GM21528 (cell line): ENCODE data around the gene ADSS1.

Experiments used
- ATAC-seq: cut with Tn5 transposase; IDR thresholded peaks from one replicate; pipeline ENCODE4 v1.9.1; 2021; ENCODE audit warnings: mild to moderate bottlenecking, moderate library complexity; ENCODE audit not compliant: unreplicated experiment, low FRiP score

The ADSS1 gene

DNA sequence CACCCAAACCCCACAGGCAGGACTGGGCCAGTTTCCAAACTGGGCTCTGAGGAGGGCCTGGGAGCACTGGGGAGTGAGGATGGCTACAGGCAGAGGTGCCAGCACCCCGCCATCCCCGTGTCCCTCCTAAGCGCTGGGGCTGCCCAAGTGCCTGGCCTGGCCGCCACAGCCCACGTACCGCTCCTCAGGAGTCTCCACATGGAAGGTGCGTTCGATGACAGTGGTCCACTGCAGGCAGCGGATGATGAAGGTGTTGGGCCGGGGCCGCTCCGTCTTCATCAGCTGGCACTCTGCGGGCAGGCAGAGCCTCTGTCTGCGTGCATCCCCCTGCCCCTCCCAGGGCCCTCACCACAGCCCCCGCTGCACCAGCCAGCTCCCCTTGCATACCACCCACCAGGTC is 52.5 kb downstream of the ADSS1 start:
- ATAC-seq, result no peak

DNA sequence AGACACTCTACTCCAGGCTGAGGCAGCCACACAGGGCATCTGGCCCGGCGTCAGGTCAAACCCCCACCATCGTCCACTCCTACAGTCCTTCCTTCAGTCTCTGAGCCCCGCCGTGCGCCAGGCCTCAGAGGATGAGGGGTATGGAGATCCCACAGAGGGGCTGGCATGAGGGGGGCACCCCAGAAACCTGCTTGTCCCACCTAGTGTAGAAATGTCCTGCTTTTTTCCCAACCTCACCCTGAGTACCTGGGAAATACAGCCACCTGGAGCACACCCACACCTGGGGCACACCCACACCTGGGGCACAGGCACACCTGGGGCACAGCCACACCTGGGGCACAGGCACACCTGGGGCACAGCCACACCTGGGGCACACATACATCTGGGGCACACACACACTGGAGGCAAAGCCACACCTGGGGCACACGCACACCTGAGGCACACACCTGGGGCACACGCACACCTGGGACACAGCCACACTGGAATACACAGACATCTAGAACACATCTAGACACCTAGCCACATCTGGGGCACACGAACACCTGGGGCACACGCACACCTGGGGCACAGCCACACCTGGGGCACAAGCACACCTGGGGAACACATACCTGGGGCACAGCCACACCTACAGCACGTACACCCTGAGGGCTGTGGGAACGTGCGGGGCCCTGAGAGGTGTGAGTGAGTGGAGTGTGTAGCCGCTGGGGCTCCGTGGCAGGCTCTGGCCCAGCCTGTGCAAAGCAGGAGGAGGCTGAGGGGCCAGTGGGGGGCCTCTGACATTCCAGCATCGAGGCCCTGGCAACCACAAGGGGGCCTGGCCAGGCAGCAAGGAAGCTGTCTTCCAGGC is 53.2 kb downstream of the ADSS1 start:
- no peak for ATAC-seq

DNA sequence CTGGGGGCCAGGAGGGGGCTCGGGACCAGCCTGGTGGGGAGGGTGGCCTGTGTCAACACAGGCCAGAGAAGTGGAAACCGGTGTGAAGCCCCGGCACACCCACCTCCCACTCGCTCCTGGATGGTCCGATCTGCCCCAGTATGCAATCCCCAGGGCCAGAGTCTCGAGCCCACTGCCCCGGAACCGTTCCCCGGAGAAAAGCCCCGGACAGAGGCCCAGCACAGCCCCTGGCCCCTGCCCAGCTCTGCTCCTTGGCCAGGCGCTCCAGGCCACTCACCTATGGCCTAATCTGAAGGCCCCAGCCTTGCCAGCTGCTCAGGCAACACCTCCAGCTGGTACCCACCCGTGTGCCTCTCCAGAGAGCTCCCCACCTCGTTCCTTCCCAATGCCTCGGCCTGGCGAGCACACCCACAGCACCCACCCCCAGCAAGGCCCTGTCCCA is 53.8 kb downstream of the ADSS1 start:
- no peak for ATAC-seq

DNA sequence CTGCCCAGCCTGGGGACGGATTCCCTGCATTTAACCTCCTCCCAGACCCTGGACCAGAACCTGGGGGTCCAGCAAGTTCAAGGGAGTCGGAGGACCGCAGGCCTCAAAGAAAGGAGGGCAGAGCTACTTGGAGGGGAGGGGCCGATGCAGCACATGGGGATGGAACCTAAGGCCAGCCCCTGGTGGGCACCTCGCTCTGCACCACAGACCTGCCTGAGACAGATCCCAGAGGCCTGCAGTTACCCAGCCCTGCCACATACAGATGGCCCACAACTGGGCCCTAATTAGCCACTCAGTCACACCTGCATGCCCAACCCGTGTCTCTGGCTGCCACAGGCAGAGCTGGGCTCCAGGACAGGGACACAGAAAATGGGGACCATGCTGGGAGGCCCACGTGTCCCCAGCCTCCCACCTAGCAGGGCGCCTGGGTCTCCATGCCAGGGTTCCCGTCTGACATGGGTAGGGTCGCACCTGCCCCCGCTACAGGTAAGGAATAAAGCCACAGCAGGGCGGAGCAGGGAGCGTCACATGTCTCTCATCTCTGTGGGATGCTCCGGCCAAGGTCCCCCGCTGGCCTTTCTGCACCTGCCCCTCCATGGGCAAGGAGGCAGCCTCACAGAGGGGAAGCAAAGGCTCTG is 54.8 kb downstream of the ADSS1 start:
- ATAC-seq, result no peak

DNA sequence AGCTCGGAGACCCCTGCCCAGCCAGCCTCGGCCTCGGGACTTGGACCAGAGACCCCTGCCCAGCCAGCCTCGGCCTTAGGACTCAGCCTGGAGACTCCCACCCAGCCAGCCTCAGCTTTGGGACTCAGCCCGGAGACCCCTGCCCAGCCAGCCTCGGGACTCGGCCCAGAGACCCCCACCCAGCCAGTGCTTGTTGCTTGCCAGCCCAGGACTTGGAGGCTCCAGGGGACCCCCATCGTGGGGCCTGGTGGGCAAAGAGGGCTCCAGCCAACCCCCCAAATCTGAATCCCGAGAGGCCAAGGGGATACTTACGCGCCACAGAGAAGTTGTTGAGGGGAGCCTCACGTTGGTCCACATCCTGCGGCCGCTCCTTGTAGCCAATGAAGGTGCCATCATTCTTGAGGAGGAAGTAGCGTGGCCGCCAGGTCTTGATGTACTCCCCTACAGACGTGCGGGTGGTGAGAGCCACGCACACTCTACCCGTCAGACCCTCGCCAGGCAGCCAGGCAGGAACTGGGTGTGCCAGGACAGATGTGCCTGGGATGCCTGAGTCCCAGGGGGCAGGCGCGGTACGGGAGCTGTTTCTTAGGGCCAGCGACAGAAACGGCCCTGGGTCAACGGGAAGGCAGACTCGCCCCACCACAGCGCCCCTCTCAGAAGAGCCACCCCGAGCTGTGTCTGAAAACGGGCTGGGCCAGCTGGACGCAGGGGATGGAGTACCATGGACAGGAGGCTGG is 55.9 kb downstream of the ADSS1 start:
- ATAC-seq, result no peak

DNA sequence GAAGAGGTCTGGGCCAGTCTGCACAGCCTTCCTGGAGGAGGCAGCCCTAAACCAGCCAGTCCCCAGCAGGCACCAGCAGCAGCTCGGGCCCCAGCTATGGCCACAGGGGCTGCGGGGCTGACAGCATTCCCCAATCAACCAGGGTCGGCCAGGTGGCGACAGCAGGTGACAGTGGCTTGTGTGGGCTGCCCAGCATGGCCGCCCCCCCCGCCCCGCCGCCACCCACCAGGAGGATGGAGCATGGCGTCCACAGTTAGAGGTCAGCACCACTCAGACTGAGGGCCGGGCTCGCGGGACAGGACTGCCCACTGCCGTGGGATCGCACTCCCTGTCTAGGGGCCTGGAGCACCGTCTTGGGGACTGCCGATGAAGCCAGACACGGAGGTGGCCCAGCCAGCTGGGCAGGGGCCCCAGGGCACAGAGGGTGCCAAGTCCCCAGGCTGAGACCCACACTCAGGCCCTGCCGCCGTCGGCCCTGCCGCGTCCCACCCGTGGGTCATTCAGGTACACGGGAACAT is 56.5 kb downstream of the ADSS1 start:
- ATAC-seq, result no peak

DNA sequence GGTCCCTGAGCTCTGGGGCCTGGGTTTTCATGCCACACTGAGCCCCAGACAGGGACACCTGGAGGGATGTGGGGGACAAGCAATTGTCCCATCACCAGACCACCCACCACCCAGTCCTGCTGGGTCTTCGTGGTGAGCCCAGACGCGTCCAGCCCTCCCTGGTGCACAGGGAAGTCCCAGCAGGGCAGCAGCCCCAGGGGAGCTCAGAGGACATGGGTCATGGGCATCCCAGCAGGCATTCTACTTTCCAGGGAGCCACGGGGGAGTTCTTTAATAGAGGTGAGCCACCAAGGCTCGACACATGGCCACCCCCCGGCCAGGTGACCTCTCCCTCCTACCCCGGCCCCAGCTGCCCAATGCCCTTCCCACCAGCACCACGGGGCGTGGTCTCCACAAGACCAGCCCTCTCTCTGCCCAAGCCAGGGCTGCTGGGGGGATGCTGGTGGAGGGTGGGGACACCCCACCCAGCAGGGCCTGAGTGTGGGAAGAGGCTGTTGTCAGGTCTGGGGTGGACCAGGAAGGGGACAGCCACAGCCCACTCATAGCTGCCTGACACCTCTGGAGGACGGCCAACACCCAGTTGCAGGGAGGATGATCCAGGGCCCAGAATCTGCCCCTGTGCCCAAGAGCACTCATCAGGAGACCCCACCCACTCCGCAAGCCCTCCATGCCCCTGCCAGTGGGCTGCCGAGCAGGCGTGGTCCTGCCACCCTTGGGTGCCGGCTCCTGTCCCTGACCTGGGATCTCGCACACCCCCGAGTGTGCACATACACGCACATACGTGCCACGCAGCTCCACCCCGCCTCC is 57.4 kb downstream of the ADSS1 start:
- ATAC-seq, result no peak

DNA sequence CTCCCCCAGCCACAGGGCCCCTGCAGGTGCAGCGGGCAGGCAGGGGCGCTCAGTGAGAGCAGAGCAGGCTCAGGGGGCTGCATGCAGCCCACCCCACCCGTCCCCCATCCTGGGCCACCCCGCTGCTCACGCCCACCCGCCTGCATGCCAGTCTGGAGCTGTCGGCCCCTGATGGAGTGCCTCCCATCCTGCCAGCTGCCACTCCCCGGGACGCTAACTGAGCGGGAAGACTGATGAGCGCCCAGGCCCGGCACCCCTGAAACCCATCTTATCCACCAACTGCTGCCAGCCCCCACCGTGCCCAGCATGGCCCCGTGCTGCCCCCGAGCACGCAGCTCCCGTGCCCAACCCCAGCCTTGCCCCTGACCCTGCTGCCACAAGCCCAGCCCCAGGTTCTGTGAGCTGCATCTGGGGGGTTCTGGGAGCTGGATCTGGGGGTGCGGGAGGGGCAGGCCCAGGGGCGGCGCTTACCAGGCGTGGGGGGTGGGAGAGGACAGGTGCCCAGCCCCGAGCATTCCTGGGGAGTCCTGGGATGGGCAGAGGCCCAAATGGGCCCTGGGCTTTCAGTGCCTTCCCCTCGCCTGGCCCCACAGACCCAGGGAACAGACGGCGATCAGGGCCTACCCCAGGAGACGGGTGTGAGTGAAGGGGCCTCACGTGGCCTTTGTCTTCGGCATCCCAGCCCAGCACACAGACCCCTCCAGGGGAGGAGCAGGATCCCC is 58.2 kb downstream of the ADSS1 start:
- no peak for ATAC-seq

DNA sequence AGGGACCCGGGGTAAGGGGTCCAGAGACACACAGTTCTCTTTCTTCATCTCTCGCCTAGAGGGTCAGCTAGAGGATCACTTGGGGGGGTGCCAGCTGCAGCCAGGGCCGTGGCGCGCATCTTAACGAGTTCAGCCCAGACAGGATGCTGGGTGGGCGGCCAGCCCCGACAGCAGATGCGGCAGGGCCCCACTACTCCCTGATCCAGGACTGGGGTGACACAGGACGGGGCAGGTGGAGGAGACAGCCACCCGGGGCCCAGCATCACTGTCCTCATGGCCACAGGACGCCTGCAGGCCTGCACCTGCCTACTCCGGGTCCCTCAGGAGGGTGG is 58.7 kb downstream of the ADSS1 start:
- ATAC-seq, result no peak

DNA sequence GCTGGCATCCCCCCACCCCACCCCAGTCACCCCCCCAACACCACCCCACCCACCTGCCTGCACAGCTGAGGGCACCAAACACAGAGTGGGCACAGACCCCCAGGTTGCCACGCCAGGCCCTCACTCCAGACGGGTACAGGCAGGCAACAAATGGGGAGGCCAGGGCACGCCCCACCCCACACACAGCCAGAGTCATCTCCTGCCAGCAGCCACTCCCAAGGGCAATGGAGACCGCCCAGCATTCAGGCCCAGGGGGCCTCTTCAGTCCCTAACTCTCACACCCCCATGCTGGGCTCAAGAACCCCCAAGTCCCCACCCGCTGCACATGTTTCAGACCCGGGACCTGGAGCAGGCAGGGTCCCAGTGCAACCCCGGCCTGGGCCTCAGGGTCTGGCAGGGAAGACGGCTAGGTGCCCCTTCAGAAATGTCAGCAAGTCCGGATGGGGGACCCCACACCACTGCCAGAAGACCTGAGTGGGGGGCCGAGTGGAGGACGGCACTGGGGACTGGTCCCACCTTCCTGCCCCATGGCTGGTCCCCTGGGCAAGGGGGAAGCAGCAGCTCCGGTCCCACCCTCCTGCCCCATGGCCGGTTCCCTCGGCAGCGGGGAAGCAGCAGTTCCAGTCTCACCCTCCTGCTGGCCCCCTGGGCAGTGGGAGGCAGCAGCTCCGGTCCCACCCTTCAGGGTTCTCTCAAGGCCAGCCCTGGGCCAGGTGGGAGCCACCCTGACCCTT is 59.6 kb downstream of the ADSS1 start:
- no peak for ATAC-seq

DNA sequence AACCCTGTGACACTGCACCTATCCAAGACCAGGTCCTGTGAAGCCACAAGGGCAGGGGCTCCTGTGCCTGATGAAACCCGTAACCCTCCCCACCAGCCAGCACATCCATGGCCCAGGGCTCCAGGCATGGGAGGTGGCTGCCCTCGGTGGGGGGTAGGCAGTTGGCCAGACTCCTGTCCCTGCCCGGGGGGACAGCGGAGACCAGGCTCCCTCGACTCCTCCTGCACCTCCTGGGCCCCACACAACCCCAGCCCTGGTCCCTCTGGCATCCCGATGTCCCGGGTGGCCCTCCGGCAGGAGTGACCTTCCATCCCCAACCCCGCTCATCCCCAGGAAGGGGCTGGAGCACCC is 60.2 kb downstream of the ADSS1 start:
- ATAC-seq, result no peak

DNA sequence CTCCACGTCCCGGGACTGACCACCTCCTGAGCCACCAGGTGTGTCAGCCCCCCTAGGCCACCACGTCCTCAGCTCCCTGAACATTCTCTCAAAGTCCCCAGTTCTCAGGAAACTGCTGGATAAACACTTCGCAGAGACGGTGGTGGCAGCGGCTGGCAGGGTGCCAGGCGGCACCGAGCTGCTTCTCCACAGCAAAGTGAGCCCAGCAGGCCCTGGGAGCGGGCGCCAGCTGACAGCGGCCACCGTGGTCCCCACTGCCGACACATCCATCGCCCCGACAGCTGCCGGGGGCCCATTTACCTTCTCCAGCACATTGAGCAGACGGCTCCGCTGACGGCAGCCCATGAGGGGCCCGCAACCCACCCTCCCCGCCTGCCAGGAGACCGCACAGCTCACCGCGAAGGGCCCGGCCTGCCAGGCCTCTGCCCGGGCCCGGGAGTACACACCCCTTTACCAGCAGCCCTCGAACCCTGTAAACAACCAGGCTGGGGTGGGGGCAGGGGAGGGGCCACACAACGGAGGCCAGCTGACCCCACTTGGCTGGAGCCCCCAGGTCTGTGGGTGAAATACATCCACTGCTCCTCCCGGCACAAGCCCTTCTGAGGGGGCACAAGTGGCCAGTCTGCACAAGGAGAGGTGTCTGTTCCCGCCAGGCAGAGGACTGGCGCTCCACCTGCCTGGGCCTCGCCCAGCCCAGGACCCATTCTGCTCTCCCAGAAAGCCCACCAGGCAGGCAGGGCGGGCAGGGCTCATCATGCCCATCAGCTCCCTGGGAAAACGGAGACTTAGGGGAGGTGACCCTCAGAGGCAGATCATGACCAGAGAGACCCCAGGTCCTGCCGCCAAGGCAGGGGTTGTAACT is 61.0 kb downstream of the ADSS1 start:
- no peak for ATAC-seq

DNA sequence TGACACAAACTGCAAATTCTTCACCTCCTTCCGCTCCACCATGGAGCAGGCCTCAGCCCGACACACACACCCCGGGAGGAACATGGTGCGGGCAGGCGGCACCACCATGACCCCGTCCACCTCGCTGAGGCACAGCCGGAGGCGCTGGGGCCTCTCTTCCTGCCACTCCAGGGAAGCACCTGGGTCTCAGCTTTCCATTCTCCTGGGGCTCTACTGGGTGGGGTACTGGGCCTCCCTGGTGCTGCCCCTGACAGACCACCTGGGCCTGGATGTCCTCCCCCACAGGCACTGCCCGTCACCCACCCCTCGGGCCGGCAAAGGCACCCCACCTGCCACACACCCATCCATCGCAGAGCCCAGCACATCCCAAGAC is 61.7 kb downstream of the ADSS1 start:
- ATAC-seq, result no peak

DNA sequence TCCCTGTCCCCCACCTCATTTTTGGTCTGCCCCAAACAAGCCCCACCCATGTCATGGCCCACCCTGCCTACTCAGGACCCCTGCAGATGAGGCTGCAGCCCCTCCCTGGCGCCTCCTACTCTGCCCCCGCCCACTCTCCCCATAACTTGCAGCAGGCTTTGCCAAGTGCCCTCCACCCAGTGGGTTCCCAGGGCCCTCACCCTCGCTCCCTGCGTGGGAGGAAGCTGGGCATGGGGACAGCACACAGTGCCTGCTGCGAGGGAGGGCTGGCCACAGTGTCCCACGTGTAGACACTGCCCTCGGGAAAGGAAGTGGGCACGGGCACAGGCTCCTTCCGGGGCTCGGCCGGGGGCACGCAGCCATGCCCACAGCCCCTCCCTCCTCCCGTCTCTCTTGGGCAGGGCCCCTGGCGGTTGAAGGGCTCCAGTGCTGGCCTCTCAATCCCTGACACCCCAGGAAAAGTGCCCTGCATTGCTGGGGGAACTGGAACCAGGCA is 62.1 kb downstream of the ADSS1 start:
- ATAC-seq, result no peak

DNA sequence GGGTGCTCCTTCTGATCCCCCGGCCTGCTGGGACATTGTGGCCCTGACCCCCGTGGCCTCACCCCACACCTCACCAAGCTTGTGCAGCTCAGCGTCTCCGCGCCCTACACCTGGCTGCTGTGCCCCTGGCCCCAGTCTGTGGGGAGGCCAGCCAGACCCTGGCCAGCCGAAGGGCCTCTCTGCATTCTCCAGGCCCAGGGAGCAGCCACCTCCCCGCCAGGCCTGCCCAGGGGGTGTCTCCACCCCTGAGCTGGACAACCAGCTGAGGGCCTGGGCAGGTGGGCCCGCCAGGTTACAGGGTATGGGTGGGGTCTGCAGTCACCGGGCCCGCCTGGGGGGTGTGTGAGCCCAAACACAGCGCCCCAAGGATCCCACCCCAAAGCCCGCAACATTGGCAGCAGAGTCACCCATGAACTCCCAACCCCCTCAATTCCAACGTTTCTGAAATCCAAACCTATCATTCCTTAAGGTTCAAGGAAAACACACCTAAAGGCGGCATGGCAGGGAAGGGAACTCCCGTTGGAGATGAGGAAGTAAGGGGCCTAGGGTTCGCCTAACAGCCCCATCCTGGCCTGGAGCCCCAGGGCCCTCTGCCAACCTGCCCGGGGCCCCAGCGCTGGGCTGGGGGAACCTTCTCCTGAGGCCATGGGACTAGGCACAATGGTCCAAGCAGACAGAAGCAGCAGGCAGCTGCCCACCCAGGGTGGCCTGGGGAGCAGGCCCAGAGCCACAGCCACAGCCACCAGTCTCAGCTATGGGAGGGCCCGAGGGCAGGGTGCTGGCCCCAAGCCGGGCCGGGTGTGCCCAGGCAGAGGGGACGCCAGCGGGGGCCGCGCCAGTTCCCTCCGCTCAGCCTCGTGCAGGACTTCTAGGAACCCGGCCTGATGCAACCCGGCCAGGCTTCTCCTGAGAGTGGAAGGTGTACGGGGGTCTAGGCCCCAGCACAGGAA is 63.0 kb downstream of the ADSS1 start:
- ATAC-seq, result no peak

DNA sequence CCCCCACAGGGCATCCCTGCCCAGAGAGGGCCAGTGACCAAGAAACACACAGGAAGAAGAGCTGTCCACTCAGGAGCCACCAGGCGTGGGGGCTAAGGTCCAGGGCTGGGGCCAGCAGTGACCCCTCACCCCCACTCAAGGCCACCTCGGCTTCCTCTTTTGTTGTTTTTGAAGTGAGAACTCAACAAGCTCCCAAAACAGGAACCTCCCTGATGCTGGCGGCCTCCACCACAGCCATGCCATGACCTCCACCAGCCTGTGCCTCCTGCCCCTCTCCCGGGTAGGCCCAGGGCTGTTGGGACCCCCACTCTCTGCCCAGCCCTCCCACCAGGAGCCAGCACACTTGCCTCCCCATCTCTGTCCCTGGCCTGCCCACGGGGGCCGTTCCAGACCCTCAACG is 63.7 kb downstream of the ADSS1 start:
- ATAC-seq, result no peak

DNA sequence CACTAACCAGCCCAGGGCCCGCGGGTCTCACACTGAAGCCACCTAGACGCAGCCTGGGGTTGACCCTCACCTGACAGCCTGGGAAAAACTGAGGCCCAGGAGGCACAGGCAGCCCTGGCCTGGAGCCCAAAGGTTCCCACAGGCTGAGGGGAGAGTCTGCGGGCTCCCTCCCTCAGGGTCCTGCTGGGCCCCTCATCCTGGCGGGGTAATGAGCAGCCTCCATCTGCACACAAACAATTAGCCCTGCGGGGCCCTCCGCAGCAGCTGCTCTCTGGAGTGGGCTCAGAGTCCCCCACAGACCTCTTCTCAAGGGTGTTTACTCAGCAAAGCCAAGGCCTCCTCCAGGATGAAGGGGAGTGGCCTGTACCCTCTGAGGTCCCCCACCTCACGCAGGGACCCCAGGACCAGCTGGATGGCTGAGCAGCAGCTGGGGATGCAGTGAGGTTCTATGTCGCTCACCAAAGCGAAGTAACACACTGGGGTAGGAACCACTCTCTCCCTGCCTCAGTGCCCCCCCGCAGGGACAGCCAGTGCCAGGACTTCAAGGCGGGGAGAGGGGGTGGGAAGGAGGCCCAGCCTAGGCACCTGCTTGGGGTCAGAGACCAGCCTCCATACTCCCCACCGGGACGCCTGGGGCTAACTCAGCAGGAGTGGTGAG is 64.3 kb downstream of the ADSS1 start:
- no peak for ATAC-seq
